ENCODE data around the gene SPATA4.

Gene SPATA4

GRCh38 chr4:176149680-176150355, 45.6 kb downstream of the SPATA4 start:
- H3K9me3 ChIP-seq (ENCODE audit: low read length) = no peaks in the 10 kb centered on the region
- no peaks in the 10 kb centered on the region for H3K27me3 ChIP-seq (ENCODE audit: control insufficient read depth in 1 of 2, insufficient read depth in 2 of 2, low read length in 2 of 2)
- H3K27ac ChIP-seq (ENCODE audit: low read depth, low read length) = no peak overlapping the region
- no peaks in the 10 kb centered on the region for H3K36me3 ChIP-seq (ENCODE audit: insufficient read depth, low read length)
- no peak overlapping the region for H3K9ac ChIP-seq (ENCODE audit: low read length)
- no peak overlapping the region for H3K4me3 ChIP-seq (ENCODE audit: low read depth in 1 of 2, low read length in 2 of 2)
- peaks cover 4% of the 10 kb centered on the region for H3K4me1 ChIP-seq (ENCODE audit: insufficient read depth, low read length)

GRCh38 chr4:176142253-176142652, 53.1 kb downstream of the SPATA4 start:
- H3K27ac ChIP-seq (ENCODE audit: low read depth, low read length) = no peak overlapping the region
- H3K4me3 ChIP-seq (ENCODE audit: low read depth in 1 of 2, low read length in 2 of 2) = no peak overlapping the region
- H3K9me3 ChIP-seq (ENCODE audit: low read length) = no peaks in the 10 kb centered on the region
- no peaks in the 10 kb centered on the region for H3K4me1 ChIP-seq (ENCODE audit: insufficient read depth, low read length)
- no peak overlapping the region for H3K9ac ChIP-seq (ENCODE audit: low read length)
- no peaks in the 10 kb centered on the region for H3K36me3 ChIP-seq (ENCODE audit: insufficient read depth, low read length)
- H3K27me3 ChIP-seq (ENCODE audit: control insufficient read depth in 1 of 2, insufficient read depth in 2 of 2, low read length in 2 of 2) = no peaks in the 10 kb centered on the region

GRCh38 chr4:176139518-176139917, 55.9 kb downstream of the SPATA4 start:
- Histone ChIP-seq H3K9ac (ENCODE audit: low read length) (no peak overlapping the region), H3K27me3 (ENCODE audit: control insufficient read depth in 1 of 2, insufficient read depth in 2 of 2, low read length in 2 of 2) (no peaks in the 10 kb centered on the region), H3K36me3 (ENCODE audit: insufficient read depth, low read length) (no peaks in the 10 kb centered on the region)

GRCh38 chr4:176137631-176138030, 57.8 kb downstream of the SPATA4 start:
- H3K36me3 ChIP-seq (ENCODE audit: insufficient read depth, low read length) = no peaks in the 10 kb centered on the region
- H3K27ac ChIP-seq (ENCODE audit: low read depth, low read length) = no peak overlapping the region
- H3K9me3 ChIP-seq (ENCODE audit: low read length) = no peaks in the 10 kb centered on the region
- H3K9ac ChIP-seq (ENCODE audit: low read length) = no peak overlapping the region
- H3K27me3 ChIP-seq (ENCODE audit: control insufficient read depth in 1 of 2, insufficient read depth in 2 of 2, low read length in 2 of 2) = no peaks in the 10 kb centered on the region
- no peak overlapping the region for H3K4me3 ChIP-seq (ENCODE audit: low read depth in 1 of 2, low read length in 2 of 2)
- H3K4me1 ChIP-seq (ENCODE audit: insufficient read depth, low read length) = no peaks in the 10 kb centered on the region

More at GRCh38 chr4:176139518-176139917, 55.9 kb downstream of the SPATA4 start:
- H3K27ac ChIP-seq (ENCODE audit: low read depth, low read length) = no peak overlapping the region
- no peaks in the 10 kb centered on the region for H3K4me1 ChIP-seq (ENCODE audit: insufficient read depth, low read length)
- H3K4me3 ChIP-seq (ENCODE audit: low read depth in 1 of 2, low read length in 2 of 2) = no peak overlapping the region
- no peaks in the 10 kb centered on the region for H3K9me3 ChIP-seq (ENCODE audit: low read length)

GRCh38 chr4:176134670-176135069, 60.7 kb downstream of the SPATA4 start:
- Histone ChIP-seq H3K4me3 (ENCODE audit: low read depth in 1 of 2, low read length in 2 of 2) (no peak overlapping the region), H3K27ac (ENCODE audit: low read depth, low read length) (no peak overlapping the region), H3K4me1 (ENCODE audit: insufficient read depth, low read length) (no peaks in the 10 kb centered on the region), H3K36me3 (ENCODE audit: insufficient read depth, low read length) (no peaks in the 10 kb centered on the region), H3K9me3 (ENCODE audit: low read length) (no peaks in the 10 kb centered on the region), H3K9ac (ENCODE audit: low read length) (no peak overlapping the region), H3K27me3 (ENCODE audit: control insufficient read depth in 1 of 2, insufficient read depth in 2 of 2, low read length in 2 of 2) (no peaks in the 10 kb centered on the region)
